H1 (cell line): Measurements from ENCODE around the gene MIER3. TPM values are rescaled to one million over a fixed set of nuclear protein-coding genes. Genes with fewer than 3 reads are reported as not detected.

Source experiments
- CTCF ChIA-PET: fragments of 300-600 bp; sonication (Branson Sonifier 250); formaldehyde crosslinking; loops from one replicate; lab custom pipeline; 2021; ENCODE audit not compliant: partially characterized antibody; lab: Charles Lee
- POLR2A ChIA-PET: fragments of 300-600 bp; sonication (Branson Sonifier 250); formaldehyde crosslinking; loops from one replicate; lab custom pipeline; 2021; ENCODE audit warnings: inconsistent platforms; ENCODE audit not compliant: partially characterized antibody; lab: Charles Lee
- DNase-seq, 2 experiments: peaks; one replicate each; pipeline versions ENCODE4 v3.0.0 to v3.0.0-alpha.2; 2010 to 2022; ENCODE audit warnings: low spot score in 2 of 2, low read depth in 1 of 2, mixed read lengths in 1 of 2
- FAIRE-seq: peaks from 2 replicates; lab custom pipeline; 2011; peaks lifted over from hg19 to GRCh38; lab: Jason Lieb, UNC
- H2AFZ ChIP-seq: 2 replicates; pipeline ENCODE4 v1.8.1; 2012; ENCODE audit warnings: low read length, inconsistent platforms
- H2AK5ac ChIP-seq: 2 replicates; pipeline ENCODE4 v1.6.1; 2013; ENCODE audit warnings: low read depth, low read length
- H2BK120ac ChIP-seq: replicated peaks from 2 replicates; pipeline ENCODE3; 2013; ENCODE audit warnings: low read depth, low read length, inconsistent platforms
- H2BK12ac ChIP-seq: 2 replicates; pipeline ENCODE4 v1.6.1; 2013; ENCODE audit warnings: low read depth, low read length
- H2BK15ac ChIP-seq: 2 replicates; pipeline ENCODE4 v1.6.1; 2013; ENCODE audit warnings: low read length
- H2BK20ac ChIP-seq: 2 replicates; pipeline ENCODE4 v1.6.1; 2013; ENCODE audit warnings: low read length
- H2BK5ac ChIP-seq: 2 replicates; pipeline ENCODE4 v1.6.1; 2013; ENCODE audit warnings: low read depth, low read length
- H3K14ac ChIP-seq: 2 replicates; pipeline ENCODE4 v1.6.1; 2013; ENCODE audit warnings: inconsistent platforms; ENCODE audit not compliant: insufficient read length
- H3K18ac ChIP-seq: 2 replicates; pipeline ENCODE4 v1.6.1; 2013; ENCODE audit warnings: low read length; ENCODE audit errors: extremely low read depth
- H3K23ac ChIP-seq: 2 replicates; pipeline ENCODE4 v1.6.1; 2013; ENCODE audit warnings: inconsistent platforms; ENCODE audit not compliant: insufficient read length
- H3K23me2 ChIP-seq: 2 replicates; pipeline ENCODE4 v1.6.1; 2013; ENCODE audit warnings: low read depth, low read length
- H3K27ac ChIP-seq: 2 replicates; pipeline ENCODE4 v1.6.1; 2011; ENCODE audit warnings: low read depth, low read length, inconsistent platforms
- H3K27me3 ChIP-seq, 4 experiments: replicated peaks in 1 of 4; 1 replicate in 1 of 4; 2 replicates in 3 of 4; pipeline versions ENCODE4 v1.6.1 to v1.8.1; 2011 to 2013; ENCODE audit warnings: low read length in 3 of 4, mild to moderate bottlenecking in 3 of 4, inconsistent platforms in 2 of 4, mixed read lengths in 2 of 4, moderate library complexity in 1 of 4; ENCODE audit not compliant: control insufficient read depth in 3 of 4, insufficient read depth in 3 of 4; ENCODE audit errors: extremely low read depth in 1 of 4
- H3K36me3 ChIP-seq, 4 experiments: 2 replicates each; pipeline versions ENCODE4 v1.6.1 to v1.8.1; 2011 to 2013; ENCODE audit warnings: mild to moderate bottlenecking in 4 of 4, low read length in 3 of 4, moderate library complexity in 2 of 4, control low read depth in 1 of 4, inconsistent platforms in 1 of 4; ENCODE audit not compliant: insufficient read depth in 4 of 4, control insufficient read depth in 2 of 4
- H3K4ac ChIP-seq: replicated peaks from 2 replicates; pipeline ENCODE3; 2013; ENCODE audit warnings: low read length, low read depth, mixed read lengths, inconsistent platforms; ENCODE audit not compliant: insufficient read length
- H3K4me1 ChIP-seq, 4 experiments: replicated peaks in 1 of 4; 1 replicate in 1 of 4; 2 replicates in 3 of 4; pipeline versions ENCODE4 v1.6.1 to v1.8.1; 2011 to 2013; ENCODE audit warnings: low read length in 3 of 4, inconsistent platforms in 2 of 4, mixed read lengths in 1 of 4; ENCODE audit not compliant: insufficient read depth in 4 of 4, control insufficient read depth in 3 of 4
- H3K4me2 ChIP-seq, 2 experiments: 2 replicates each; pipeline versions ENCODE4 v1.6.1 to v1.8.1; 2011 to 2013; ENCODE audit warnings: low read depth in 2 of 2, low read length in 2 of 2, control low read depth in 1 of 2, inconsistent platforms in 1 of 2, mild to moderate bottlenecking in 1 of 2; ENCODE audit not compliant: insufficient read depth in 1 of 2
- H3K4me3 ChIP-seq, 4 experiments: fragments of 200-600, 300-600 bp in 1 of 4; sonication (generic), shearing (Covaris generic), sonication (Bioruptor Twin) in 1 of 4; 2 replicates each; pipeline versions ENCODE4 v1.5.1 to v1.8.1; 2011 to 2016; ENCODE audit warnings: low read length in 4 of 4, low read depth in 3 of 4, control low read depth in 2 of 4, inconsistent platforms in 2 of 4, mild to moderate bottlenecking in 2 of 4, mixed read lengths in 1 of 4, moderate library complexity in 1 of 4; ENCODE audit not compliant: insufficient read depth in 2 of 4; ENCODE audit errors: extremely low read depth in 1 of 4
- H3K56ac ChIP-seq: replicated peaks from 2 replicates; pipeline ENCODE3; 2013; ENCODE audit warnings: low read depth, mild to moderate bottlenecking, mixed read lengths, low read length, inconsistent platforms; ENCODE audit not compliant: insufficient read length
- H3K79me1 ChIP-seq: 2 replicates; pipeline ENCODE4 v1.6.1; 2013; ENCODE audit warnings: low read depth, low read length, control low read depth
- H3K79me2 ChIP-seq, 2 experiments: 2 replicates each; pipeline versions ENCODE4 v1.6.1 to v1.8.1; 2012 to 2013; ENCODE audit warnings: low read length in 2 of 2, mild to moderate bottlenecking in 2 of 2, inconsistent platforms in 1 of 2; ENCODE audit not compliant: insufficient read depth in 2 of 2, control insufficient read depth in 1 of 2
- H3K9ac ChIP-seq, 4 experiments: replicated peaks in 1 of 4; 1 replicate in 1 of 4; 2 replicates in 3 of 4; pipeline versions ENCODE4 v1.6.1 to v1.8.1; 2011 to 2013; ENCODE audit warnings: low read depth in 3 of 4, low read length in 3 of 4, control low read depth in 2 of 4, mild to moderate bottlenecking in 2 of 4, moderate library complexity in 2 of 4, inconsistent platforms in 1 of 4; ENCODE audit errors: extremely low read depth in 1 of 4
- H3K9me3 ChIP-seq, 2 experiments: 2 replicates each; pipeline versions ENCODE4 v1.6.1 to v1.8.1; 2012 to 2013; ENCODE audit warnings: mild to moderate bottlenecking in 2 of 2, moderate library complexity in 2 of 2, control low read depth in 1 of 2, inconsistent platforms in 1 of 2, low read depth in 1 of 2, low read length in 1 of 2, mixed read lengths in 1 of 2; ENCODE audit not compliant: insufficient read depth in 2 of 2
- H4K20me1 ChIP-seq, 2 experiments: replicated peaks in 1 of 2; 2 replicates each; pipeline versions ENCODE3 to v1.8.1; 2011 to 2013; ENCODE audit warnings: inconsistent platforms in 2 of 2, low read length in 2 of 2, mild to moderate bottlenecking in 1 of 2; ENCODE audit not compliant: insufficient read depth in 2 of 2, control insufficient read depth in 1 of 2
- H4K5ac ChIP-seq: 2 replicates; pipeline ENCODE4 v1.6.1; 2013; ENCODE audit warnings: low read length, low read depth, mixed read lengths, inconsistent platforms; ENCODE audit not compliant: insufficient read length
- H4K8ac ChIP-seq: 2 replicates; pipeline ENCODE4 v1.8.0; 2013; ENCODE audit warnings: mild to moderate bottlenecking, moderate library complexity, low read length, inconsistent platforms; ENCODE audit not compliant: insufficient read depth; ENCODE audit errors: extremely low read depth
- H4K91ac ChIP-seq: replicated peaks from 2 replicates; pipeline ENCODE3; 2013; ENCODE audit warnings: low read length, mixed read lengths, inconsistent platforms; ENCODE audit not compliant: insufficient read length
- BACH1 ChIP-seq: IDR thresholded peaks from 2 replicates; pipeline ENCODE4 v1.6.1; 2012; ENCODE audit warnings: low read length, improper control_type of control experiment
- CHD1 ChIP-seq: IDR thresholded peaks from 2 replicates; pipeline ENCODE4 v1.6.1; 2012; ENCODE audit warnings: low read depth, low read length, improper control_type of control experiment
- CREB1 ChIP-seq: IDR thresholded peaks from 2 replicates; pipeline ENCODE4 v1.6.1; 2012; ENCODE audit warnings: inconsistent platforms
- EP300 ChIP-seq, 2 experiments: IDR thresholded peaks; 1 replicate in 1 of 2; 2 replicates in 1 of 2; pipeline ENCODE4 v1.6.1; 2011 to 2012; ENCODE audit warnings: low read depth in 2 of 2, low read length in 2 of 2, mild to moderate bottlenecking in 2 of 2, borderline replicate concordance in 1 of 2, inconsistent platforms in 1 of 2, moderate library complexity in 1 of 2
- FOSL1 ChIP-seq: IDR thresholded peaks from 2 replicates; pipeline ENCODE4 v1.6.1; 2011; ENCODE audit warnings: mild to moderate bottlenecking, low read depth, low read length, moderate library complexity; ENCODE audit not compliant: insufficient read depth
- JUND ChIP-seq: IDR thresholded peaks from 2 replicates; pipeline ENCODE4 v1.6.1; 2011; ENCODE audit warnings: mild to moderate bottlenecking, improper control_type of control experiment, low read length
- SIRT6 ChIP-seq: IDR thresholded peaks from one replicate; pipeline ENCODE4 v1.7.1; 2012; ENCODE audit warnings: low read length, inconsistent platforms
- SP1 ChIP-seq: IDR thresholded peaks from 2 replicates; pipeline ENCODE4 v1.6.1; 2011; ENCODE audit warnings: low read depth, low read length
- TAF1 ChIP-seq: IDR thresholded peaks from 2 replicates; pipeline ENCODE4 v1.6.1; 2011; ENCODE audit warnings: mild to moderate bottlenecking, low read depth, low read length
- TBP ChIP-seq: IDR thresholded peaks from 2 replicates; pipeline ENCODE4 v1.6.1; 2011; ENCODE audit warnings: low read depth, low read length, improper control_type of control experiment
- TEAD4 ChIP-seq: IDR thresholded peaks from 2 replicates; pipeline ENCODE4 v1.6.1; 2012; ENCODE audit warnings: low read depth, low read length, inconsistent platforms, mixed read lengths
- WGBS, 2 experiments: shearing (Covaris generic) in 1 of 2; methylation state at CpG; one replicate each; pipeline versions ENCODE4 v1.1.6 to v1.1.7; 2013 to 2015; ENCODE audit warnings: low lambda C conversion rate in 2 of 2, mixed read lengths in 2 of 2, inconsistent platforms in 1 of 2, low coverage in 1 of 2, missing lambda C conversion rate in 1 of 2; ENCODE audit not compliant: insufficient replicate concordance in 2 of 2, insufficient coverage in 1 of 2, insufficient read length in 1 of 2; ENCODE audit errors: extremely low coverage in 1 of 2, missing lambda C conversion rate in 1 of 2; 5-methylcytosine and 5-hydroxymethylcytosine counted together
- polyA plus RNA-seq, 7 experiments: library from polyadenylated mRNA; depleted of rRNA in 3 of 7; stranded (reverse) in 5 of 7; unstranded in 2 of 7; fragments of >200 nt in 5 of 7; fragments of 200-250 nt in 2 of 7; gene quantifications; 1 replicate in 5 of 7; 2 replicates in 1 of 7; 4 replicates in 1 of 7; pipeline versions ENCODE4 v1.2.1 to v1.2.3, GENCODE V29; 2011 to 2013; ENCODE audit warnings: missing spikeins in 2 of 7, mixed read lengths in 2 of 7
- total RNA-seq: library from RNA; stranded (reverse); fragmentation: NEBNext Ultra II Directional; extraction: Animal tissue kit (Norgen Biotek cat#: 25700); gene quantifications from 2 replicates; pipeline ENCODE4 v1.2.1, GENCODE V29; 2021
- TF ChIP-seq, protein P1 (sequence below): IDR thresholded peaks from 2 replicates; pipeline ENCODE4 v1.6.1; 2012; ENCODE audit warnings: inconsistent platforms

Gene MIER3
- total and polyA plus RNA-seq, 2 of the 8 experiments (the other 6 are each of a cell fraction or from before 2014, with no cell fraction given), result 9.6 to 33.3 TPM

DNA sequence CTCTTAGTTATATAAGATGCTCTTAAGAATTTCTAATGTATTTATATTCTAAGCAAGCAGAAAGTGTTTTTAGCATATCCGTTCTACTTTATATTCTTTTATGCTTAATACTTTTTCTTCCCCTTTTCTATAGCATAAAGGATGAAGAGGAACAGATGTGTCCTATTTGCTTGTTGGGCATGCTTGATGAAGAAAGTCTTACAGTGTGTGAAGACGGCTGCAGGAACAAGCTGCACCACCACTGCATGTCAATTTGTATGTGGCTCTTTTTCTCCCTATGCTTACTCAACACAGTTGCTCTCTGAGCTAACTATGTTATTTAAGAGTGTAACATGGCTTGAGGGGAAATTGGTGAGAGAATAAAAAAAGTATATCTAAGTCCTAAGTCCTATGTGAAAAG lies 80.1 kb downstream of the MIER3 start:
- H3K18ac ChIP-seq, result no peak overlapping the region
- no peak overlapping the region for H3K14ac ChIP-seq
- no peak overlapping the region for H2BK20ac ChIP-seq
- DNase-seq (no peak), FAIRE-seq (no peak)
- H3K36me3 ChIP-seq, result peaks cover 0 to 7% (median 1%) of the 10 kb centered on the region in 4 experiments; a peak in 3 of 8 replicates
- POLR2A ChIA-PET, result no interaction called here
- no peaks in the 10 kb centered on the region for H3K4me1 ChIP-seq
- no peak overlapping the region for H4K5ac ChIP-seq
- H3K23me2 ChIP-seq, result no peaks in the 10 kb centered on the region
- 89% methylated on average over 2 of the region's 2 CpGs; no CpG with 5 or more reads in 1 of the 2 experiments for WGBS, 2 experiments
- no peak overlapping the region for H4K91ac ChIP-seq
- H3K79me1 ChIP-seq, result no peaks in the 10 kb centered on the region
- no peaks in the 10 kb centered on the region for H3K27me3 ChIP-seq
- no peak overlapping the region for H2BK15ac ChIP-seq
- H3K9me3 ChIP-seq, result no peaks in the 10 kb centered on the region
- H3K4me3 ChIP-seq, result no peak overlapping the region
- CTCF ChIA-PET, result interaction anchor here (0.6 kb wide), 1 partner anchor 65 kb away, joined by 4 read pairs; no protein-coding TSS in a partner anchor
- H4K8ac ChIP-seq, result no peak overlapping the region
- H3K27ac ChIP-seq, result no peak overlapping the region
- no peak overlapping the region for H2BK12ac ChIP-seq
- H2AFZ ChIP-seq, result no peak overlapping the region
- H2BK120ac ChIP-seq, result no peak overlapping the region
- no peaks in the 10 kb centered on the region for H3K79me2 ChIP-seq
- no peak overlapping the region for H3K56ac ChIP-seq
- no peak overlapping the region for H3K4ac ChIP-seq
- TF ChIP-seq, protein P1, sequence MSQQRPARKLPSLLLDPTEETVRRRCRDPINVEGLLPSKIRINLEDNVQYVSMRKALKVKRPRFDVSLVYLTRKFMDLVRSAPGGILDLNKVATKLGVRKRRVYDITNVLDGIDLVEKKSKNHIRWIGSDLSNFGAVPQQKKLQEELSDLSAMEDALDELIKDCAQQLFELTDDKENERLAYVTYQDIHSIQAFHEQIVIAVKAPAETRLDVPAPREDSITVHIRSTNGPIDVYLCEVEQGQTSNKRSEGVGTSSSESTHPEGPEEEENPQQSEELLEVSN, result no peak
- TF ChIP-seq SP1, result no peak
- no peak for TF ChIP-seq BACH1
- TF ChIP-seq CHD1, result no peak
- TF ChIP-seq CREB1, result no peak
- TF ChIP-seq JUND, result no peak
- no peak for TF ChIP-seq EP300 (IDR thresholded peaks at IDR 0.05; ENCODE audit: borderline replicate concordance in 1 of 2, low read depth in 2 of 2, low read length in 2 of 2)
- no peak for TF ChIP-seq TAF1
- TF ChIP-seq FOSL1, result no peak
- TF ChIP-seq SIRT6, result no peak
- TF ChIP-seq TEAD4, result no peak
- no peak for TF ChIP-seq TBP
- TF ChIP-seq, all 59 proteins: peak for 0
- Histone ChIP-seq H2AK5ac (no peak overlapping the region), H3K23ac (no peak overlapping the region), H3K4me2 (no peak overlapping the region), H3K9ac (no peak overlapping the region), H4K20me1 (no peaks in the 10 kb centered on the region), H2BK5ac (no peak overlapping the region)
